HepG2 (cell line): Measurements from ENCODE around the gene PRKCZ. TPM values are rescaled to one million over a fixed set of nuclear protein-coding genes. Genes with fewer than 3 reads are reported as not detected.

Experiments
- ATM ChIP-seq: fragments of 450-650 bp; IDR thresholded peaks from 2 replicates; pipeline ENCODE4 v1.7.1; 2017; ENCODE audit warnings: mild to moderate bottlenecking, borderline replicate concordance
- CBX5 ChIP-seq: sonication (generic); formaldehyde crosslinking; IDR thresholded peaks from 2 replicates; pipeline ENCODE4 v1.4.0; 2020; ENCODE audit warnings: missing genetic modification reagents, borderline replicate concordance
- CEBPG ChIP-seq: IDR thresholded peaks from 2 replicates; pipeline ENCODE4 v1.6.1; 2016
- ELF1 ChIP-seq: sonication (generic); formaldehyde crosslinking; IDR thresholded peaks from 2 replicates; pipeline ENCODE4 v1.4.0; 2020; ENCODE audit warnings: missing genetic modification reagents
- EP300 ChIP-seq, 3 experiments: sonication (generic) in 1 of 3; formaldehyde crosslinking in 1 of 3; IDR thresholded peaks; 2 replicates each; pipeline versions ENCODE4 v1.5.1 to v1.6.1; 2011 to 2020; ENCODE audit warnings: low read depth in 2 of 3, low read length in 2 of 3, borderline replicate concordance in 1 of 3, improper control_type of control experiment in 1 of 3, mild to moderate bottlenecking in 1 of 3, missing genetic modification reagents in 1 of 3, moderate library complexity in 1 of 3
- GFI1 ChIP-seq: sonication (generic); formaldehyde crosslinking; IDR thresholded peaks from 2 replicates; pipeline ENCODE4 v1.5.0; 2020; ENCODE audit warnings: missing genetic modification reagents, mild to moderate bottlenecking, borderline replicate concordance
- PRDM10 ChIP-seq: sonication (generic); formaldehyde crosslinking; IDR thresholded peaks from 2 replicates; pipeline ENCODE4 v1.4.0; 2020; ENCODE audit warnings: low read depth, missing genetic modification reagents
- ZFYVE20 ChIP-seq: sonication (generic); formaldehyde crosslinking; IDR thresholded peaks from 2 replicates; pipeline ENCODE4 v1.8.0; 2023; ENCODE audit warnings: low read depth, mild to moderate bottlenecking, moderate library complexity, missing genetic modification reagents, borderline replicate concordance
- ZNF280D ChIP-seq: sonication (generic); formaldehyde crosslinking; IDR thresholded peaks from 2 replicates; pipeline ENCODE4 v1.5.1; 2020; ENCODE audit warnings: mild to moderate bottlenecking, missing genetic modification reagents
- ZNF281 ChIP-seq: sonication (generic); formaldehyde crosslinking; IDR thresholded peaks from 2 replicates; pipeline ENCODE4 v1.4.0; 2020; ENCODE audit warnings: missing genetic modification reagents, borderline replicate concordance
- ZNF629 ChIP-seq: sonication (generic); formaldehyde crosslinking; conservative IDR thresholded peaks from 2 replicates; pipeline ENCODE4 v1.5.0; 2020; ENCODE audit warnings: missing genetic modification reagents
- ZNF687 ChIP-seq: sonication (generic); formaldehyde crosslinking; IDR thresholded peaks from 2 replicates; pipeline ENCODE4 v1.5.1; 2020; ENCODE audit warnings: mild to moderate bottlenecking, missing genetic modification reagents, moderate library complexity
- polyA plus RNA-seq, 8 experiments: library from polyadenylated mRNA; depleted of rRNA in 3 of 8; stranded (reverse) in 7 of 8; unstranded in 1 of 8; fragments of >200 nt; fragmentation: Illumina TruSeq in 4 of 8; extraction: Trizol in 4 of 8; gene quantifications; 2 replicates each; pipeline versions ENCODE4 v1.2.1 to v1.2.3, GENCODE V29; 2011 to 2016; ENCODE audit warnings: low read depth in 4 of 8, missing spikeins in 1 of 8, mixed read lengths in 1 of 8; ENCODE audit not compliant: insufficient read depth in 1 of 8
- total RNA-seq, 5 experiments: library from RNA; depleted of rRNA; stranded (reverse); fragments of >200 nt; fragmentation: Illumina TruSeq; extraction: Trizol; gene quantifications; 2 replicates each; pipeline ENCODE4 v1.2.3, GENCODE V29; 2016; ENCODE audit warnings: low read depth in 1 of 5

The PRKCZ gene
- total and polyA plus RNA-seq, 2 of the 13 experiments (the other 11 are each of a cell fraction or from before 2014, with no cell fraction given) = 34.7 to 85.2 TPM

GRCh38 chr1:2208309-2209239 is 158.4 kb downstream of the PRKCZ start (continued):
- TF ChIP-seq ZNF281 (CRISPR knock-in tag) (0 out of 2 replicates have a peak, but pooled peaks have one; percentile 6), ATM (no peak), ELF1 (CRISPR knock-in tag) (peak; percentile 33; the same call in 1 of the 2 replicates), ZNF687 (CRISPR knock-in tag) (peak; percentile 48), ZNF629 (CRISPR knock-in tag) (peak; percentile 73), CEBPG (CRISPR knock-in tag) (peak; percentile 36; the same call in 1 of the 2 replicates), PRDM10 (CRISPR knock-in tag) (peak; percentile 87), ZFYVE20 (CRISPR knock-in tag) (no peak), EP300 (IDR thresholded peaks at IDR 0.05; ENCODE audit: low read depth in 2 of 2, low read length in 2 of 2) (peak in 1 of 2 experiments; percentile 16; a peak in 1 of 4 replicates), EP300 (CRISPR knock-in tag; IDR thresholded peaks at IDR 0.05; ENCODE audit: borderline replicate concordance) (no peak), ZNF280D (CRISPR knock-in tag) (no peak), GFI1 (CRISPR knock-in tag) (peak; percentile 47; the same call in 1 of the 2 replicates), CBX5 (CRISPR knock-in tag) (peak; percentile 47; the same call in 1 of the 2 replicates)
